ENCODE results near the gene KDM2B. TPM values are rescaled to one million over a fixed set of nuclear protein-coding genes. Genes with fewer than 3 reads are reported as not detected.
"Not testable (repeated sequence)": the region's sequence is repeated elsewhere in the genome, so short reads cannot be mapped to it uniquely, and the experiment has no call there.

The KDM2B gene
- total RNA-seq, 2 donors from 2014 or later: 18.1 to 39.3 TPM

GRCh38 chr12:121490401-121491281 lies 90.2 kb downstream of the KDM2B start:
- H3K4me1 ChIP-seq (replicated peaks): no peaks in the 10 kb centered on the region
- no peaks in the 10 kb centered on the region for H3K36me3 ChIP-seq
- TF ChIP-seq POLR2A (IDR thresholded peaks at IDR 0.05): no peak
- TF ChIP-seq POLR2AphosphoS5 (IDR thresholded peaks at IDR 0.05): no peak
- TF ChIP-seq CTCF (IDR thresholded peaks at IDR 0.05): no peak
- H3K27ac ChIP-seq: no peak overlapping the region
- intact Hi-C loops (cut with DNase I): no loop called here
- H3K9me3 ChIP-seq: no peaks in the 10 kb centered on the region
- DNase-seq (ENCODE audit: low spot score): no peak
- WGBS: 60% methylated on average over 15 of the region's 15 CpGs
- H3K27me3 ChIP-seq (replicated peaks; ENCODE audit: insufficient read depth): no peaks in the 10 kb centered on the region
- H3K4me3 ChIP-seq: no peak overlapping the region

GRCh38 chr12:121489874-121490273 lies 90.9 kb downstream of the KDM2B start:
- Histone ChIP-seq H3K4me3 (no peak overlapping the region), H3K27me3 (replicated peaks; ENCODE audit: insufficient read depth) (no peaks in the 10 kb centered on the region), H3K9me3 (no peaks in the 10 kb centered on the region), H3K4me1 (replicated peaks) (no peaks in the 10 kb centered on the region), H3K36me3 (no peaks in the 10 kb centered on the region), H3K27ac (no peak overlapping the region)
- intact Hi-C loops (cut with DNase I): no loop called here
- WGBS: 81% methylated on average over 14 of the region's 16 CpGs
- DNase-seq (ENCODE audit: low spot score): no peak
- no peak for TF ChIP-seq POLR2A (IDR thresholded peaks at IDR 0.05)
- TF ChIP-seq CTCF (IDR thresholded peaks at IDR 0.05): no peak
- TF ChIP-seq POLR2AphosphoS5 (IDR thresholded peaks at IDR 0.05): no peak

- TF ChIP-seq CTCF (IDR thresholded peaks at IDR 0.05): no peak
- Histone ChIP-seq H3K4me3 (no peak overlapping the region), H3K27ac (no peak overlapping the region), H3K27me3 (replicated peaks; ENCODE audit: insufficient read depth) (no peaks in the 10 kb centered on the region), H3K36me3 (no peaks in the 10 kb centered on the region), H3K9me3 (no peaks in the 10 kb centered on the region), H3K4me1 (replicated peaks) (no peaks in the 10 kb centered on the region)
- WGBS: 92% methylated on average over 6 of the region's 6 CpGs
- no peak for DNase-seq (ENCODE audit: low spot score)
- intact Hi-C loops (cut with DNase I): no loop called here
Measured at GRCh38 chr12:121484967-121485366, 95.9 kb downstream of the KDM2B start.

GRCh38 chr12:121484564-121484963 lies 96.3 kb downstream of the KDM2B start:
- 96% methylated on average over 5 of the region's 5 CpGs for WGBS
- H3K27ac ChIP-seq; DNase-seq (ENCODE audit: low spot score); H3K27me3 ChIP-seq (replicated peaks; ENCODE audit: insufficient read depth); H3K4me1 ChIP-seq (replicated peaks); H3K36me3 ChIP-seq; intact Hi-C loops (cut with DNase I); H3K9me3 ChIP-seq; H3K4me3 ChIP-seq: not testable (repeated sequence)

- Histone ChIP-seq H3K9me3 (no peaks in the 10 kb centered on the region), H3K27ac (no peak overlapping the region), H3K4me1 (replicated peaks) (no peaks in the 10 kb centered on the region), H3K27me3 (replicated peaks; ENCODE audit: insufficient read depth) (no peaks in the 10 kb centered on the region), H3K4me3 (no peak overlapping the region), H3K36me3 (no peaks in the 10 kb centered on the region)
- TF ChIP-seq CTCF (IDR thresholded peaks at IDR 0.05) (no peak), POLR2AphosphoS5 (IDR thresholded peaks at IDR 0.05) (no peak), POLR2A (IDR thresholded peaks at IDR 0.05) (no peak)
- DNase-seq (ENCODE audit: low spot score): no peak
- 85% methylated on average over 4 of the region's 4 CpGs for WGBS
- intact Hi-C loops (cut with DNase I): no loop called here
Measured at GRCh38 chr12:121483949-121484348, 96.9 kb downstream of the KDM2B start.

Measured in prostate gland (tissue), 2 donors.